Tibial nerve (tissue), 4 donors: Measurements from ENCODE around the gene CYP46A1. TPM values are rescaled to one million over a fixed set of nuclear protein-coding genes. Genes with fewer than 3 reads are reported as not detected.

Source experiments
- DNase-seq, 2 donors: peaks; one replicate each; pipeline ENCODE4 v3.0.0-alpha.2; 2019; ENCODE audit warnings: low spot score in 2 of 2
- H3K27ac ChIP-seq, 4 donors: fragments of 200-600 bp; sonication (generic) in 3 of 4; one replicate each; pipeline ENCODE4 v1.5.1; 2017 to 2019; ENCODE audit warnings: mild to moderate bottlenecking in 1 of 4
- H3K27me3 ChIP-seq, 2 donors: fragments of 200-600 bp; sonication (generic) in 1 of 2; one replicate each; pipeline versions ENCODE4 v1.5.1 to v1.6.0; 2017 to 2019
- H3K36me3 ChIP-seq, 3 donors: fragments of 200-600 bp; sonication (generic); one replicate each; pipeline ENCODE4 v1.5.1; 2018 to 2019
- H3K4me1 ChIP-seq, 4 donors: fragments of 200-600 bp; sonication (generic) in 3 of 4; one replicate each; pipeline ENCODE4 v1.5.1; 2017 to 2019
- H3K4me3 ChIP-seq, 4 donors: fragments of 200-600 bp; sonication (generic) in 3 of 4; one replicate each; pipeline ENCODE4 v1.5.1; 2017 to 2019; ENCODE audit warnings: mild to moderate bottlenecking in 1 of 4, moderate library complexity in 1 of 4
- H3K9me3 ChIP-seq, 4 donors: fragments of 200-600 bp; sonication (generic) in 3 of 4; one replicate each; pipeline ENCODE4 v1.5.1; 2017 to 2019
- CTCF ChIP-seq, 5 experiments: fragments of 200-600 bp in 3 of 5; fragments of 450-650 bp in 2 of 5; sonication (generic) in 3 of 5; IDR thresholded peaks; one replicate each; pipeline ENCODE4 v1.5.1; 2016 to 2019; ENCODE audit warnings: antibody characterized with exemption in 5 of 5, mild to moderate bottlenecking in 3 of 5, moderate library complexity in 2 of 5
- EP300 ChIP-seq, 2 donors: sonication (generic); formaldehyde crosslinking; IDR thresholded peaks; one replicate each; pipeline ENCODE4 v1.6.1; 2017; ENCODE audit warnings: antibody characterized with exemption in 2 of 2, mild to moderate bottlenecking in 1 of 2
- POLR2A ChIP-seq, 2 donors: fragments of 450-650 bp; IDR thresholded peaks; one replicate each; pipeline ENCODE4 v1.6.1; 2017; ENCODE audit warnings: antibody characterized with exemption in 2 of 2, mild to moderate bottlenecking in 2 of 2, moderate library complexity in 2 of 2
- WGBS, 2 donors: methylation state at CpG; one replicate each; pipeline ENCODE4 v1.1.5; 2018; 5-methylcytosine and 5-hydroxymethylcytosine counted together
- total RNA-seq, 4 donors: library from RNA; depleted of rRNA; stranded (reverse); fragments of >200 nt; gene quantifications; one replicate each; pipeline ENCODE4 v1.1.0, GENCODE V29; 2016

CYP46A1 gene
- total RNA-seq, 4 donors from 2014 or later, result 1.2 to 3.7 (median 1.4) TPM

GRCh38 chr14:99667045-99667444 is 17.1 kb upstream of the CYP46A1 start:
- Histone ChIP-seq H3K36me3 (peaks cover 0 to 20% (median 0%) of the 10 kb centered on the region in 3 donors), H3K27me3 (no peaks in the 10 kb centered on the region), H3K4me3 (no peak overlapping the region), H3K27ac (no peak overlapping the region), H3K4me1 (peaks cover 0 to 19% (median 7%) of the 10 kb centered on the region in 4 donors), H3K9me3 (no peaks in the 10 kb centered on the region)
- 56 to 62% methylated on average over 2 of the region's 2 CpGs for WGBS, 2 donors
- TF ChIP-seq POLR2A (IDR thresholded peaks at IDR 0.05) (no peak), CTCF (IDR thresholded peaks at IDR 0.05) (no peak)
- DNase-seq, result no peak

GRCh38 chr14:99667821-99668220 is 16.3 kb upstream of the CYP46A1 start:
- Histone ChIP-seq H3K9me3 (no peaks in the 10 kb centered on the region), H3K36me3 (peaks cover 0 to 17% (median 0%) of the 10 kb centered on the region in 3 donors), H3K27ac (no peak overlapping the region), H3K4me1 (peaks cover 0 to 27% (median 11%) of the 10 kb centered on the region in 4 donors), H3K4me3 (no peak overlapping the region), H3K27me3 (no peaks in the 10 kb centered on the region)
- no peak for DNase-seq
- 89 to 94% methylated on average over 9 of the region's 9 CpGs for WGBS, 2 donors
- TF ChIP-seq POLR2A (IDR thresholded peaks at IDR 0.05) (no peak), CTCF (IDR thresholded peaks at IDR 0.05) (no peak), EP300 (IDR thresholded peaks at IDR 0.05) (no peak)

- Histone ChIP-seq H3K36me3 (peaks cover 0 to 9% (median 0%) of the 10 kb centered on the region in 3 donors), H3K27ac (no peak overlapping the region), H3K9me3 (no peaks in the 10 kb centered on the region), H3K27me3 (no peaks in the 10 kb centered on the region), H3K4me1 (peaks cover 0 to 31% (median 11%) of the 10 kb centered on the region in 4 donors), H3K4me3 (no peak overlapping the region)
- WGBS, 2 donors, result 90 to 93% methylated on average over 27 of the region's 27 CpGs
- no peak for TF ChIP-seq EP300 (IDR thresholded peaks at IDR 0.05)
- TF ChIP-seq CTCF (IDR thresholded peaks at IDR 0.05), result no peak
- TF ChIP-seq POLR2A (IDR thresholded peaks at IDR 0.05), result no peak
- DNase-seq, result no peak
Measured at GRCh38 chr14:99668307-99669295, 15.5 kb upstream of the CYP46A1 start.

- no peaks in the 10 kb centered on the region for H3K36me3 ChIP-seq
- no peak overlapping the region for H3K4me3 ChIP-seq
- no peak overlapping the region for H3K27ac ChIP-seq
- no peaks in the 10 kb centered on the region for H3K9me3 ChIP-seq
- TF ChIP-seq POLR2A (IDR thresholded peaks at IDR 0.05) (no peak), EP300 (IDR thresholded peaks at IDR 0.05) (no peak), CTCF (IDR thresholded peaks at IDR 0.05) (no peak)
- peaks cover 0 to 31% (median 11%) of the 10 kb centered on the region in 4 donors for H3K4me1 ChIP-seq
- no peak for DNase-seq
- 45 to 51% methylated on average over 14 of the region's 14 CpGs for WGBS, 2 donors
- H3K27me3 ChIP-seq, result no peaks in the 10 kb centered on the region
Measured at GRCh38 chr14:99670361-99671234, 13.5 kb upstream of the CYP46A1 start.
